HUES48 (cell line): ENCODE measurements around the gene ARHGAP24.

Source experiments
- H3K27ac ChIP-seq: one replicate; pipeline ENCODE4 v1.7.0; 2013; ENCODE audit warnings: low read depth, low read length, inconsistent platforms
- H3K27me3 ChIP-seq: 2 replicates; pipeline ENCODE4 v1.6.1; 2013; ENCODE audit warnings: mild to moderate bottlenecking, low read length; ENCODE audit not compliant: control insufficient read depth, insufficient read depth
- H3K36me3 ChIP-seq: 2 replicates; pipeline ENCODE4 v1.6.1; 2013; ENCODE audit warnings: low read length; ENCODE audit not compliant: control insufficient read depth, insufficient read depth
- H3K4me1 ChIP-seq: 2 replicates; pipeline ENCODE4 v1.6.1; 2013; ENCODE audit warnings: mild to moderate bottlenecking, low read length; ENCODE audit not compliant: control insufficient read depth, insufficient read depth
- H3K4me3 ChIP-seq: 2 replicates; pipeline ENCODE4 v1.5.1; 2013; ENCODE audit warnings: mild to moderate bottlenecking, low read depth, low read length
- H3K9ac ChIP-seq: 2 replicates; pipeline ENCODE4 v1.6.1; 2013; ENCODE audit warnings: mild to moderate bottlenecking, low read depth, low read length, moderate library complexity
- H3K9me3 ChIP-seq: 2 replicates; pipeline ENCODE4 v1.6.1; 2013; ENCODE audit warnings: low read length; ENCODE audit not compliant: control insufficient read depth, insufficient read depth

ARHGAP24 gene

GRCh38 chr4:85741921-85742591 lies 267.1 kb downstream of the ARHGAP24 start:
- H3K4me3 ChIP-seq = no peak overlapping the region
- H3K9ac ChIP-seq = no peak overlapping the region
- no peak overlapping the region for H3K27ac ChIP-seq
- no peaks in the 10 kb centered on the region for H3K36me3 ChIP-seq
- H3K4me1 ChIP-seq = no peaks in the 10 kb centered on the region; the same call in 1 of the 2 replicates
- no peaks in the 10 kb centered on the region for H3K9me3 ChIP-seq
- H3K27me3 ChIP-seq = no peaks in the 10 kb centered on the region

GRCh38 chr4:85744950-85745349 lies 270.0 kb downstream of the ARHGAP24 start:
- H3K9me3 ChIP-seq = no peaks in the 10 kb centered on the region
- H3K9ac ChIP-seq = no peak overlapping the region
- H3K4me3 ChIP-seq = no peak overlapping the region
- H3K4me1 ChIP-seq = no peaks in the 10 kb centered on the region; the same call in 1 of the 2 replicates
- H3K27me3 ChIP-seq = no peaks in the 10 kb centered on the region
- H3K27ac ChIP-seq = no peak overlapping the region
- no peaks in the 10 kb centered on the region for H3K36me3 ChIP-seq

DNA sequence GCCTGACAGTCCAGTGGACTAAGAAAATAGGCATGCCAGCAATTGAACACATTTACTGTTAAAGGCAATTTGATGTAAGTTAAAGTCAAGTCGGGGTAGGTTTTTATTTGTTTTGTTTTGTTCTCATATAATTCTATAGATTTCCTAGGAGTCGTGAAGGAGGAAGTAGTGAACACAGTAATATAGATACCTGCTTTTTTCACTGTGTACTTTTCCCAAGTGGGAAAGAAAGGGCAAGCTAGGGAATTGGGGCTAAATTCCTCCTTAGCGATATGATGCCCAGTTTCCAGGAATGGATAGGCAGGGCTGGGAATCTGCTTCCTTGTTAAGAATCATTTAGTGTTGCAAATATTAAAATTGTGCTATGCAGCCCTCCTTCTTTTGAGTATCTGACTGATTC lies 271.0 kb downstream of the ARHGAP24 start:
- Histone ChIP-seq H3K9ac (no peak overlapping the region), H3K27me3 (no peaks in the 10 kb centered on the region), H3K4me1 (no peaks in the 10 kb centered on the region; the same call in 1 of the 2 replicates), H3K27ac (no peak overlapping the region), H3K9me3 (no peaks in the 10 kb centered on the region), H3K36me3 (no peaks in the 10 kb centered on the region), H3K4me3 (no peak overlapping the region)

- Histone ChIP-seq H3K36me3 (no peaks in the 10 kb centered on the region), H3K9ac (no peak overlapping the region), H3K27ac (no peak overlapping the region), H3K4me3 (no peak overlapping the region), H3K9me3 (no peaks in the 10 kb centered on the region), H3K4me1 (peaks cover 2% of the 10 kb centered on the region; the same call in 1 of the 2 replicates), H3K27me3 (no peaks in the 10 kb centered on the region)
Observed at GRCh38 chr4:85747882-85748491, 273.0 kb downstream of the ARHGAP24 start.

- H3K9me3 ChIP-seq = no peaks in the 10 kb centered on the region
- no peaks in the 10 kb centered on the region for H3K36me3 ChIP-seq
- H3K9ac ChIP-seq = no peak overlapping the region
- H3K27me3 ChIP-seq = no peaks in the 10 kb centered on the region
- peaks cover 5% of the 10 kb centered on the region; the same call in 1 of the 2 replicates for H3K4me1 ChIP-seq
- no peak overlapping the region for H3K27ac ChIP-seq
- H3K4me3 ChIP-seq = no peak overlapping the region
Observed at GRCh38 chr4:85748654-85749053, 273.7 kb downstream of the ARHGAP24 start.

GRCh38 chr4:85751866-85752265 lies 276.9 kb downstream of the ARHGAP24 start:
- H3K27me3 ChIP-seq = no peaks in the 10 kb centered on the region
- no peak overlapping the region for H3K4me3 ChIP-seq
- H3K4me1 ChIP-seq = peaks cover 5% of the 10 kb centered on the region; the same call in 1 of the 2 replicates
- no peaks in the 10 kb centered on the region for H3K9me3 ChIP-seq
- H3K27ac ChIP-seq = no peak overlapping the region
- H3K9ac ChIP-seq = no peak overlapping the region
- H3K36me3 ChIP-seq = no peaks in the 10 kb centered on the region

DNA sequence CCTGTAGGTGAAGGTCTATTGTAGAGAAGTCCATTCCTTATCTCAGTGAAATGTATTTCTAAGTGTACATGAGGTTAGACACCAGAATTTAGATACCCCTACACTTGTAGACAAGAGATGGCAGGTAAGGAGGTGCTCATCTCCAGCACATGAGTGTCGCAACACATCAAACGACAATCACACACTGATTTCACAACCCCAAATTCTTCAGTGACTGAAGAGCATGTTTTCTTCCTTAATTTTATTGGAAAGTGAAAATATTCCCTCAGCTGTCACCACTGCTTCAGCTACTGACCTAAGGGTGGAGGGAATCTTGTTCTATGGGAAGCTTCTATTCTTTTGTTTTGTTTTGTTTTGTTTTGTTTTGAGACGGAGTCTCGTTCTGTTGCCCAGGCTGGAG lies 280.3 kb downstream of the ARHGAP24 start:
- Histone ChIP-seq H3K27me3 (no peaks in the 10 kb centered on the region), H3K4me1 (peaks cover 5% of the 10 kb centered on the region; the same call in 1 of the 2 replicates), H3K9me3 (no peaks in the 10 kb centered on the region), H3K4me3 (no peak overlapping the region), H3K27ac (no peak overlapping the region), H3K36me3 (no peaks in the 10 kb centered on the region), H3K9ac (no peak overlapping the region)

- H3K4me1 ChIP-seq = peaks cover 5% of the 10 kb centered on the region; the same call in 1 of the 2 replicates
- no peak overlapping the region for H3K27ac ChIP-seq
- H3K36me3 ChIP-seq = no peaks in the 10 kb centered on the region
- H3K9me3 ChIP-seq = no peaks in the 10 kb centered on the region
- no peak overlapping the region for H3K4me3 ChIP-seq
- no peak overlapping the region for H3K9ac ChIP-seq
- no peaks in the 10 kb centered on the region for H3K27me3 ChIP-seq
Observed at GRCh38 chr4:85756938-85757337, 282.0 kb downstream of the ARHGAP24 start.

GRCh38 chr4:85759388-85759787 lies 284.4 kb downstream of the ARHGAP24 start:
- H3K27ac ChIP-seq = no peak overlapping the region
- H3K9me3 ChIP-seq = no peaks in the 10 kb centered on the region
- H3K4me1 ChIP-seq = peaks cover 5% of the 10 kb centered on the region
- no peak overlapping the region for H3K9ac ChIP-seq
- H3K36me3 ChIP-seq = no peaks in the 10 kb centered on the region
- no peaks in the 10 kb centered on the region for H3K27me3 ChIP-seq
- H3K4me3 ChIP-seq = no peak overlapping the region

GRCh38 chr4:85760511-85760910 lies 285.6 kb downstream of the ARHGAP24 start:
- no peak overlapping the region for H3K4me3 ChIP-seq
- no peak overlapping the region for H3K27ac ChIP-seq
- H3K27me3 ChIP-seq = no peaks in the 10 kb centered on the region
- H3K36me3 ChIP-seq = no peaks in the 10 kb centered on the region
- peaks cover 13% of the 10 kb centered on the region for H3K4me1 ChIP-seq
- H3K9ac ChIP-seq = no peak overlapping the region
- H3K9me3 ChIP-seq = no peaks in the 10 kb centered on the region

GRCh38 chr4:85761803-85762528 lies 287.0 kb downstream of the ARHGAP24 start:
- Histone ChIP-seq H3K9me3 (no peaks in the 10 kb centered on the region), H3K9ac (no peak overlapping the region), H3K4me3 (no peak overlapping the region), H3K4me1 (peaks cover 27% of the 10 kb centered on the region), H3K36me3 (no peaks in the 10 kb centered on the region), H3K27ac (no peak overlapping the region), H3K27me3 (no peaks in the 10 kb centered on the region)
